Smooth muscle cell (in vitro differentiated cells): ENCODE data around the gene NEGR1. TPM values are rescaled to one million over a fixed set of nuclear protein-coding genes. Genes with fewer than 3 reads are reported as not detected.

Source experiments
- DNase-seq: peaks from one replicate; lab custom pipeline; 2025; ENCODE audit not compliant: unreplicated experiment; lab: John Stamatoyannopoulos, UW
- H2AFZ ChIP-seq: fragments of 200-600 bp; sonication (generic); 2 replicates; pipeline ENCODE4 v1.6.0; 2016; ENCODE audit warnings: antibody characterized with exemption, low read depth, mild to moderate bottlenecking
- H3F3A ChIP-seq: fragments of 200-600 bp; sonication (generic); 2 replicates; pipeline ENCODE4 v1.6.0; 2017; ENCODE audit warnings: antibody characterized with exemption, low read depth
- H3K27ac ChIP-seq: fragments of 200-600 bp; sonication (generic); 2 replicates; pipeline ENCODE4 v1.5.1; 2016; ENCODE audit warnings: low read depth, mild to moderate bottlenecking
- H3K27me3 ChIP-seq: fragments of 200-600 bp; sonication (generic); 2 replicates; pipeline ENCODE4 v1.6.1; 2016; ENCODE audit warnings: low read depth, mild to moderate bottlenecking
- H3K36me3 ChIP-seq: fragments of 200-600 bp; sonication (generic); 2 replicates; pipeline ENCODE4 v1.5.1; 2016; ENCODE audit warnings: low read depth
- H3K4me1 ChIP-seq: fragments of 200-600 bp; sonication (generic); 2 replicates; pipeline ENCODE4 v1.5.1; 2016; ENCODE audit warnings: low read depth
- H3K4me2 ChIP-seq: fragments of 200-600 bp; sonication (generic); 2 replicates; pipeline ENCODE4 v1.6.0; 2016; ENCODE audit warnings: mild to moderate bottlenecking
- H3K4me3 ChIP-seq: fragments of 200-600 bp; sonication (generic); 2 replicates; pipeline ENCODE4 v1.5.1; 2016; ENCODE audit warnings: mild to moderate bottlenecking
- H3K79me2 ChIP-seq: fragments of 200-600 bp; sonication (generic); 2 replicates; pipeline ENCODE4 v1.6.0; 2016; ENCODE audit warnings: low read depth, mild to moderate bottlenecking
- H3K9ac ChIP-seq: fragments of 200-600 bp; sonication (generic); 2 replicates; pipeline ENCODE4 v1.6.0; 2016; ENCODE audit warnings: low read depth
- H3K9me3 ChIP-seq: fragments of 200-600 bp; sonication (generic); replicated peaks from 2 replicates; pipeline ENCODE4 v1.5.1; 2016; ENCODE audit warnings: low read depth
- H4K20me1 ChIP-seq: fragments of 200-600 bp; sonication (generic); 2 replicates; pipeline ENCODE4 v1.6.0; 2016; ENCODE audit warnings: low read depth
- WGBS: methylation state at CpG from one replicate; pipeline ENCODE4 v1.1.7; 2016; ENCODE audit warnings: low lambda C conversion rate; 5-methylcytosine and 5-hydroxymethylcytosine counted together
- polyA plus RNA-seq: library from polyadenylated mRNA; unstranded; fragments of >200 nt; fragmentation: Nextera tagmentation; extraction: Ambion mirVana; gene quantifications from 2 replicates; pipeline ENCODE4 v1.2.1, GENCODE V29; 2016
- total RNA-seq: library from RNA; depleted of rRNA; stranded (reverse); fragments of >200 nt; gene quantifications from 2 replicates; pipeline ENCODE4 v1.2.3, GENCODE V29; 2014
- TF ChIP-seq, protein P1 (sequence below): fragments of 200-600 bp; sonication (generic); IDR thresholded peaks from 2 replicates; pipeline ENCODE4 v1.5.1; 2017; ENCODE audit warnings: borderline replicate concordance, mild to moderate bottlenecking, antibody characterized with exemption; ENCODE audit not compliant: insufficient read depth, poor library complexity, severe bottlenecking

NEGR1 gene
- total and polyA plus RNA-seq, 2 experiments from 2014 or later = 0.02 to 0.09 TPM

DNA sequence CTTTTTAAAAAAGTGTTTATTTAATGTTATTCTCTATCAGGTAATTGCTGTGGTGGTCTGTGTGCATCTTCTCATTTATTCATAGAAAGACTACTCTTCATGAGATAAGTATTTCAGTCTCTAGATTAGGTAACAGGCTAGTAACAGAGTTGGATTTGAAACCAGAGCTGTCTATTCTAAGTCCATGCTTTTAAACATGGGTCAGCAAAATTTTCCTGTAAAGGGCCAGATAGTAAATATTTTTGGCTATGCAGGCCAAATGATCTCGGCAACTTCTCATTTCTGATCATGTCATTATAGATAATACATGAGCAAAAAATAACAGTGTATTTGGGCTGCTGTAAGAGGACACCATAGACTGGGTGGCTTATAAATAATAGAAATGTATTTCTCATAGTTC is 715.9 kb downstream of the NEGR1 start:
- no peaks in the 10 kb centered on the region for H3K79me2 ChIP-seq
- H3K4me1 ChIP-seq = peaks cover 17% of the 10 kb centered on the region
- H3F3A ChIP-seq = no peaks in the 10 kb centered on the region
- TF ChIP-seq, protein P1, sequence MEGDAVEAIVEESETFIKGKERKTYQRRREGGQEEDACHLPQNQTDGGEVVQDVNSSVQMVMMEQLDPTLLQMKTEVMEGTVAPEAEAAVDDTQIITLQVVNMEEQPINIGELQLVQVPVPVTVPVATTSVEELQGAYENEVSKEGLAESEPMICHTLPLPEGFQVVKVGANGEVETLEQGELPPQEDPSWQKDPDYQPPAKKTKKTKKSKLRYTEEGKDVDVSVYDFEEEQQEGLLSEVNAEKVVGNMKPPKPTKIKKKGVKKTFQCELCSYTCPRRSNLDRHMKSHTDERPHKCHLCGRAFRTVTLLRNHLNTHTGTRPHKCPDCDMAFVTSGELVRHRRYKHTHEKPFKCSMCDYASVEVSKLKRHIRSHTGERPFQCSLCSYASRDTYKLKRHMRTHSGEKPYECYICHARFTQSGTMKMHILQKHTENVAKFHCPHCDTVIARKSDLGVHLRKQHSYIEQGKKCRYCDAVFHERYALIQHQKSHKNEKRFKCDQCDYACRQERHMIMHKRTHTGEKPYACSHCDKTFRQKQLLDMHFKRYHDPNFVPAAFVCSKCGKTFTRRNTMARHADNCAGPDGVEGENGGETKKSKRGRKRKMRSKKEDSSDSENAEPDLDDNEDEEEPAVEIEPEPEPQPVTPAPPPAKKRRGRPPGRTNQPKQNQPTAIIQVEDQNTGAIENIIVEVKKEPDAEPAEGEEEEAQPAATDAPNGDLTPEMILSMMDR = no peak
- 74% methylated on average over 1 of the region's 1 CpG for WGBS
- H3K36me3 ChIP-seq = no peaks in the 10 kb centered on the region
- no peak overlapping the region for H3K4me3 ChIP-seq
- H3K27ac ChIP-seq = no peak overlapping the region
- H3K9me3 ChIP-seq = no peaks in the 10 kb centered on the region
- DNase-seq = no peak
- H4K20me1 ChIP-seq = no peaks in the 10 kb centered on the region
- no peak overlapping the region for H3K4me2 ChIP-seq
- no peak overlapping the region for H3K9ac ChIP-seq
- H2AFZ ChIP-seq = peak overlapping the region; percentile 35
- H3K27me3 ChIP-seq = no peaks in the 10 kb centered on the region

DNA sequence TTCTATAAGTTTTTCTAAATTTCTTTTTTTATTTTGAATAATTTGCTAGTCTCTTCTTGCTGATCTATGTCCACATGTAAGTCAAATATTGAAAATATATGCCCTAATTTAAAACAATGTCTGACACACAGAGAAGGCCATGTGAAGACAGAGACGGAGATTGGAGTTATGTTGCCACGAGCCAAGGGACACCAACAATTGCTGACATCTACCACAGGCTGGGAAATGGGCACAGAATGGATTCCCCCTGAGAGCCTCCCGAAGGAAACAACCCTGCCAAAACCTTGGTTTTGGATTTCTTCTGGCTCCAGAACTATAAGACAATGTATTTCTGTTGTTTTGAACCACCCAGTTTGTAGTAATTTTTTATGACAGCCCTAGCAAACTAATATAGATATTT is 716.5 kb downstream of the NEGR1 start:
- Histone ChIP-seq H2AFZ (no peak overlapping the region), H3K9ac (no peak overlapping the region), H3K27me3 (no peaks in the 10 kb centered on the region), H3K4me1 (peaks cover 19% of the 10 kb centered on the region), H3K36me3 (no peaks in the 10 kb centered on the region), H3K9me3 (no peaks in the 10 kb centered on the region), H3K4me2 (peak overlapping the region; percentile 49), H3K79me2 (no peaks in the 10 kb centered on the region), H4K20me1 (no peaks in the 10 kb centered on the region), H3F3A (no peaks in the 10 kb centered on the region), H3K27ac (no peak overlapping the region), H3K4me3 (no peak overlapping the region)
- 55% methylated on average over 3 of the region's 3 CpGs for WGBS
- no peak for DNase-seq
- TF ChIP-seq, protein P1 = no peak

DNA sequence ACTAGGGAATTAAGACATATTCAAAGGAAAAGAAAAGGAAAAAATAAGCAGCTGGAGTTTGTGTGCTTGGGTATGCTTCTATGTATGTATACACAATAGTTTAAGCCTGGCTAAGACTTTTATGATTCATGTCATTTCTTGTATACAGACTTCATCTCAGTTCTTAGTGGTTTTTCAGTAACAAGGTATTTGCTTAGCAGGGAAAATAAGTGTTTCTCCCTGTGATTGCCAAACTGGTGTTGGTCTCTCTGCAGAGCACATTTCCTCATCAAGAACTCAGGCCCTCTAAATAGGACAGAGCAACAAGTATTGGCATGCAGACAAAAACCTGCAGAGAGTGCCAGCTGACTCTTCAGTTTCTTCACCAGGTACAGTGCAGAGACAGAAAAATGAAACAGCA is 717.1 kb downstream of the NEGR1 start:
- TF ChIP-seq, protein P1 = no peak
- peaks cover 19% of the 10 kb centered on the region for H3K4me1 ChIP-seq
- H3K9ac ChIP-seq = no peak overlapping the region
- no peak overlapping the region for H2AFZ ChIP-seq
- no peaks in the 10 kb centered on the region for H3K27me3 ChIP-seq
- H3K36me3 ChIP-seq = no peaks in the 10 kb centered on the region
- H3K4me3 ChIP-seq = no peak overlapping the region
- H3K4me2 ChIP-seq = peak overlapping the region; percentile 49
- no peaks in the 10 kb centered on the region for H3K9me3 ChIP-seq
- H3F3A ChIP-seq = no peaks in the 10 kb centered on the region
- no peak for DNase-seq
- H3K79me2 ChIP-seq = no peaks in the 10 kb centered on the region
- H3K27ac ChIP-seq = peak overlapping the region; percentile 25
- no peaks in the 10 kb centered on the region for H4K20me1 ChIP-seq

DNA sequence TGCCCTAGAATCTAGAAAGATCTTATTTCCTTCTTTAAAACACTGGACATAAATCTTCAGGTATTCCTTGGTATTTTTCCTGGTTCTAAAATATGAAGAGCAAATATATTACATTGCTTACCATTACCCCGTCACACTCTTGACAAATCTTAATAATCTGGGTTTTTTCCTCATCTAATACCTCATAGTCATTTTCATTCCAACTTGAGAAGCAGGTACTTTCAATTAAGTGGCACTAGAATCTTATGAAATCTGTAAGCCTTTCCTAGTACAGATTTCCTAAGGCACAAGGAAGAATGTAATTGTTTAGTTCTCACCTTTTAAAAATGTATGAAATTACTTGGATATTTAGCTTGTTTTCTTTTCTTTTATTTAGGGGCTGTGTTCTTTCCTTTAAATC is 720.0 kb downstream of the NEGR1 start:
- H3K4me3 ChIP-seq = no peak overlapping the region
- TF ChIP-seq, protein P1 = no peak
- no peaks in the 10 kb centered on the region for H3K27me3 ChIP-seq
- H3K9ac ChIP-seq = no peak overlapping the region
- H3K4me2 ChIP-seq = peak overlapping the region; percentile 20
- no peaks in the 10 kb centered on the region for H3K36me3 ChIP-seq
- DNase-seq = no peak
- H4K20me1 ChIP-seq = no peaks in the 10 kb centered on the region
- H3K4me1 ChIP-seq = peaks cover 11% of the 10 kb centered on the region
- H3K79me2 ChIP-seq = no peaks in the 10 kb centered on the region
- WGBS = 0% methylated on average over 1 of the region's 1 CpG
- H2AFZ ChIP-seq = no peak overlapping the region
- no peak overlapping the region for H3K27ac ChIP-seq
- H3F3A ChIP-seq = no peaks in the 10 kb centered on the region
- H3K9me3 ChIP-seq = no peaks in the 10 kb centered on the region
